Naive thymus-derived CD4-positive, alpha-beta T cell (primary cell): ENCODE measurements around the gene PARD3B. TPM values are rescaled to one million over a fixed set of nuclear protein-coding genes. Genes with fewer than 3 reads are reported as not detected.

Experiments used
- ATAC-seq: fragments of 150-1000 bp; cut with Tn5 transposase; 2 replicates; pipeline ENCODE4 v1.10.0; 2021; ENCODE audit warnings: mild to moderate bottlenecking, moderate library complexity
- CTCF ChIA-PET: fragments of 350-600 bp; sonication (Branson Sonifier 250); formaldehyde crosslinking; loops from one replicate; lab custom pipeline; 2021; ENCODE audit warnings: antibody characterized with exemption; lab: Charles Lee
- POLR2A ChIA-PET: fragments of 350-600 bp; sonication (Branson Sonifier 250); formaldehyde crosslinking; loops from one replicate; lab custom pipeline; 2021; ENCODE audit warnings: antibody characterized with exemption, inconsistent platforms; lab: Charles Lee
- DNase-seq, 9 donors: peaks; one replicate each; pipeline versions ENCODE4 v3.0.0 to v3.0.0-alpha.2; 2020 to 2022; ENCODE audit warnings: mixed read lengths in 1 of 9
- H3K27ac ChIP-seq: one replicate; pipeline ENCODE4 v1.7.0; 2013; ENCODE audit warnings: mild to moderate bottlenecking, low read depth, low read length, moderate library complexity
- H3K27me3 ChIP-seq, 2 donors: one replicate each; pipeline ENCODE4 v1.7.0; 2013; ENCODE audit warnings: low read length in 2 of 2, mild to moderate bottlenecking in 2 of 2, moderate library complexity in 2 of 2; ENCODE audit not compliant: control insufficient read depth in 2 of 2, insufficient read depth in 2 of 2
- H3K36me3 ChIP-seq, 3 experiments: 1 replicate in 2 of 3; 2 replicates in 1 of 3; pipeline ENCODE4 v1.7.0; 2013; ENCODE audit warnings: low read length in 3 of 3, mild to moderate bottlenecking in 3 of 3, moderate library complexity in 1 of 3; ENCODE audit not compliant: insufficient read depth in 3 of 3, control insufficient read depth in 2 of 3
- H3K4me1 ChIP-seq, 2 donors: one replicate each; pipeline ENCODE4 v1.7.0; 2013; ENCODE audit warnings: low read length in 2 of 2, mild to moderate bottlenecking in 2 of 2, moderate library complexity in 1 of 2; ENCODE audit not compliant: control insufficient read depth in 2 of 2, insufficient read depth in 2 of 2
- H3K4me3 ChIP-seq: 2 replicates; pipeline ENCODE4 v1.7.0; 2013; ENCODE audit warnings: mild to moderate bottlenecking, low read length
- H3K9me3 ChIP-seq, 3 experiments: 1 replicate in 2 of 3; 2 replicates in 1 of 3; pipeline ENCODE4 v1.7.0; 2013; ENCODE audit warnings: low read length in 3 of 3; ENCODE audit not compliant: control insufficient read depth in 2 of 3
- H3K27ac Mint-ChIP-seq, 9 donors: one replicate each; pipeline ENCODE4 v1.8.0; 2020 to 2022; ENCODE audit warnings: mixed read lengths in 9 of 9, mild to moderate bottlenecking in 8 of 9, moderate library complexity in 5 of 9, inconsistent platforms in 2 of 9
- H3K27me3 Mint-ChIP-seq, 5 donors: one replicate each; pipeline ENCODE4 v1.8.0; 2021 to 2022; ENCODE audit warnings: mixed read lengths in 5 of 5, mild to moderate bottlenecking in 1 of 5
- H3K36me3 Mint-ChIP-seq, 5 donors: one replicate each; pipeline ENCODE4 v1.8.0; 2020 to 2022; ENCODE audit warnings: mixed read lengths in 5 of 5, mild to moderate bottlenecking in 3 of 5, inconsistent platforms in 1 of 5
- H3K4me1 Mint-ChIP-seq, 7 donors: one replicate each; pipeline ENCODE4 v1.8.0; 2020 to 2022; ENCODE audit warnings: mixed read lengths in 7 of 7, mild to moderate bottlenecking in 3 of 7, inconsistent platforms in 1 of 7
- H3K4me3 Mint-ChIP-seq, 10 donors: one replicate each; pipeline ENCODE4 v1.8.0; 2020 to 2022; ENCODE audit warnings: mild to moderate bottlenecking in 10 of 10, mixed read lengths in 10 of 10, moderate library complexity in 6 of 10, inconsistent platforms in 2 of 10
- H3K9me3 Mint-ChIP-seq, 11 donors: one replicate each; pipeline ENCODE4 v1.8.0; 2020 to 2022; ENCODE audit warnings: mixed read lengths in 11 of 11, mild to moderate bottlenecking in 4 of 11, inconsistent platforms in 1 of 11, moderate library complexity in 1 of 11
- intact Hi-C, 2 donors: fragments of 100-400 bp; cut with micrococcal nuclease; formaldehyde crosslinking; loops; one replicate each; pipeline ENCODE4 v1.15.1; 2023
- polyA plus RNA-seq, 2 donors: library from polyadenylated mRNA; unstranded; fragments of 300-500 nt; fragmentation: Illumina TruSeq; gene quantifications; one replicate each; pipeline ENCODE4 v1.2.3, GENCODE V29; 2021
- total RNA-seq, 6 experiments: library from RNA in 5 of 6; stranded (reverse) in 5 of 6; gene quantifications; 1 replicate in 5 of 6; 2 replicates in 1 of 6; pipeline ENCODE4 v1.2.3 and lab custom pipeline; 2021 to 2026

Gene PARD3B
- total and polyA plus RNA-seq, 7 experiments from 2014 or later: 0.22 to 4.0 (median 0.87) TPM

GRCh38 chr2:205539603-205540002 lies 994.3 kb downstream of the PARD3B start:
- CTCF ChIA-PET: no interaction called here
- H3K27me3 ChIP-seq: no peaks in the 10 kb centered on the region
- peak overlapping the region in 8 of 10 donors; percentile 6 to 70 (median 58) for H3K4me3 Mint-ChIP-seq
- intact Hi-C loops: loop anchor here in 1 of 2 donors (10.0 kb wide), 1 partner anchor 135 kb away; no protein-coding TSS in a partner anchor
- H3K9me3 ChIP-seq: no peaks in the 10 kb centered on the region
- POLR2A ChIA-PET: no interaction called here
- H3K4me1 ChIP-seq: no peaks in the 10 kb centered on the region
- no peaks in the 10 kb centered on the region for H3K36me3 Mint-ChIP-seq
- DNase-seq: no peak
- H3K4me1 Mint-ChIP-seq: peaks cover 7 to 25% (median 17%) of the 10 kb centered on the region in 7 donors
- no peak overlapping the region for H3K4me3 ChIP-seq
- no peaks in the 10 kb centered on the region for H3K36me3 ChIP-seq
- H3K9me3 Mint-ChIP-seq: no peaks in the 10 kb centered on the region
- peak overlapping the region in 2 of 9 donors; percentile 17 to 21 for H3K27ac Mint-ChIP-seq
- H3K27ac ChIP-seq: no peak overlapping the region
- peaks cover 0 to 5% (median 0%) of the 10 kb centered on the region in 5 donors for H3K27me3 Mint-ChIP-seq
- ATAC-seq: no peak

- intact Hi-C loops: no loop called here
- Histone ChIP-seq H3K4me1 (no peaks in the 10 kb centered on the region), H3K27ac (no peak overlapping the region), H3K9me3 (no peaks in the 10 kb centered on the region), H3K36me3 (no peaks in the 10 kb centered on the region), H3K4me3 (no peak overlapping the region), H3K27me3 (no peaks in the 10 kb centered on the region)
- peak overlapping the region in 2 of 9 donors; percentile 17 to 21 for H3K27ac Mint-ChIP-seq
- POLR2A ChIA-PET: interaction anchor here (0.7 kb wide), 1 partner anchor 116 kb away, joined by 3 read pairs; no protein-coding TSS in a partner anchor
- no peaks in the 10 kb centered on the region for H3K9me3 Mint-ChIP-seq
- peaks cover 0 to 5% (median 0%) of the 10 kb centered on the region in 5 donors for H3K27me3 Mint-ChIP-seq
- H3K36me3 Mint-ChIP-seq: no peaks in the 10 kb centered on the region
- peaks cover 7 to 25% (median 17%) of the 10 kb centered on the region in 7 donors for H3K4me1 Mint-ChIP-seq
- ATAC-seq (peak; percentile 16), DNase-seq (peak in 2 of 9 donors; percentile 3 to 11)
- CTCF ChIA-PET: no interaction called here
- H3K4me3 Mint-ChIP-seq: peak overlapping the region in 9 of 10 donors; percentile 12 to 70 (median 59)
These were observed 994.8 kb downstream of the PARD3B start for GRCh38 chr2:205540036-205540435.

- Mint-ChIP-seq H3K27ac (no peak overlapping the region), H3K4me3 (no peak overlapping the region), H3K27me3 (peaks cover 0 to 2% (median 0%) of the 10 kb centered on the region in 5 donors), H3K9me3 (no peaks in the 10 kb centered on the region), H3K4me1 (peaks cover 10 to 29% (median 17%) of the 10 kb centered on the region in 7 donors), H3K36me3 (no peaks in the 10 kb centered on the region)
- H3K27ac ChIP-seq: no peak overlapping the region
- H3K9me3 ChIP-seq: no peaks in the 10 kb centered on the region
- no peak for ATAC-seq
- H3K36me3 ChIP-seq: no peaks in the 10 kb centered on the region
- no peak overlapping the region for H3K4me3 ChIP-seq
- DNase-seq: no peak
- no peaks in the 10 kb centered on the region for H3K4me1 ChIP-seq
- intact Hi-C loops: no loop called here
- CTCF ChIA-PET: no interaction called here
- H3K27me3 ChIP-seq: no peaks in the 10 kb centered on the region
- POLR2A ChIA-PET: no interaction called here
These were observed 998.1 kb downstream of the PARD3B start for GRCh38 chr2:205543262-205543843.

GRCh38 chr2:205543937-205544702 lies 998.8 kb downstream of the PARD3B start:
- intact Hi-C loops: no loop called here
- Mint-ChIP-seq H3K4me3 (no peak overlapping the region), H3K9me3 (no peaks in the 10 kb centered on the region), H3K27ac (no peak overlapping the region), H3K4me1 (peaks cover 10 to 24% (median 16%) of the 10 kb centered on the region in 7 donors), H3K36me3 (no peaks in the 10 kb centered on the region), H3K27me3 (peaks cover 0 to 2% (median 0%) of the 10 kb centered on the region in 5 donors)
- Histone ChIP-seq H3K9me3 (no peaks in the 10 kb centered on the region), H3K36me3 (no peaks in the 10 kb centered on the region), H3K4me3 (no peak overlapping the region), H3K4me1 (no peaks in the 10 kb centered on the region), H3K27ac (no peak overlapping the region), H3K27me3 (no peaks in the 10 kb centered on the region)
- DNase-seq (no peak), ATAC-seq (no peak)
- ChIA-PET POLR2A (no interaction called here), CTCF (no interaction called here)

- Histone ChIP-seq H3K27ac (no peak overlapping the region), H3K4me3 (no peak overlapping the region), H3K9me3 (no peaks in the 10 kb centered on the region), H3K4me1 (no peaks in the 10 kb centered on the region), H3K27me3 (no peaks in the 10 kb centered on the region), H3K36me3 (no peaks in the 10 kb centered on the region)
- H3K36me3 Mint-ChIP-seq: no peaks in the 10 kb centered on the region
- no peak for DNase-seq
- intact Hi-C loops: no loop called here
- POLR2A ChIA-PET: no interaction called here
- H3K4me3 Mint-ChIP-seq: no peak overlapping the region
- ATAC-seq: peak; percentile 57
- no peak overlapping the region for H3K27ac Mint-ChIP-seq
- peaks cover 0 to 10% (median 0%) of the 10 kb centered on the region in 7 donors for H3K4me1 Mint-ChIP-seq
- peaks cover 0 to 5% (median 0%) of the 10 kb centered on the region in 5 donors for H3K27me3 Mint-ChIP-seq
- H3K9me3 Mint-ChIP-seq: no peaks in the 10 kb centered on the region
- CTCF ChIA-PET: no interaction called here
These were observed 1000.9 kb downstream of the PARD3B start for GRCh38 chr2:205545971-205546816.

- CTCF ChIA-PET: no interaction called here
- POLR2A ChIA-PET: no interaction called here
- H3K4me1 Mint-ChIP-seq: no peaks in the 10 kb centered on the region
- no peaks in the 10 kb centered on the region for H3K27me3 ChIP-seq
- ATAC-seq (no peak), DNase-seq (no peak)
- H3K4me1 ChIP-seq: no peaks in the 10 kb centered on the region
- intact Hi-C loops: no loop called here
- H3K36me3 Mint-ChIP-seq: no peaks in the 10 kb centered on the region
- no peaks in the 10 kb centered on the region for H3K9me3 Mint-ChIP-seq
- H3K27me3 Mint-ChIP-seq: peaks cover 0 to 7% (median 0%) of the 10 kb centered on the region in 5 donors
- H3K36me3 ChIP-seq: no peaks in the 10 kb centered on the region
- no peak overlapping the region for H3K27ac Mint-ChIP-seq
- no peak overlapping the region for H3K27ac ChIP-seq
- no peaks in the 10 kb centered on the region for H3K9me3 ChIP-seq
- H3K4me3 Mint-ChIP-seq: no peak overlapping the region
- H3K4me3 ChIP-seq: no peak overlapping the region
These were observed 1010.4 kb downstream of the PARD3B start for GRCh38 chr2:205555566-205556230.
